Measurements from ENCODE around the gene PARD3B.

GRCh38 chr2:205158404-205158803 is 613.1 kb downstream of the PARD3B start:
- no peak for TF ChIP-seq CTCF (IDR thresholded peaks at IDR 0.05)
- no peak for TF ChIP-seq POLR2A (IDR thresholded peaks at IDR 0.05)
